Vagina (tissue), 2 donors: ENCODE measurements around the gene TRAF3IP1. TPM values are rescaled to one million over a fixed set of nuclear protein-coding genes. Genes with fewer than 3 reads are reported as not detected.

Source experiments
- DNase-seq, 2 donors: peaks; one replicate each; pipeline ENCODE4 v3.0.0-alpha.2; 2017; ENCODE audit errors: extremely low spot score in 2 of 2
- H3K27ac ChIP-seq: fragments of 200-600 bp; sonication (generic); one replicate; pipeline ENCODE4 v1.5.1; 2019
- H3K27me3 ChIP-seq: fragments of 200-600 bp; sonication (generic); one replicate; pipeline ENCODE4 v1.5.1; 2019
- H3K36me3 ChIP-seq, 2 donors: fragments of 200-600 bp; sonication (generic); one replicate each; pipeline ENCODE4 v1.5.1; 2017 to 2019
- H3K4me1 ChIP-seq: fragments of 200-600 bp; sonication (generic); one replicate; pipeline ENCODE4 v1.5.1; 2019
- H3K4me3 ChIP-seq, 2 donors: fragments of 200-600 bp; sonication (generic); 1 replicate in 1 of 2; 2 replicates in 1 of 2; pipeline ENCODE4 v1.5.1; 2016 to 2019
- H3K9me3 ChIP-seq: fragments of 200-600 bp; sonication (generic); one replicate; pipeline ENCODE4 v1.5.1; 2019
- POLR2A ChIP-seq, 2 donors: fragments of 450-650 bp; IDR thresholded peaks; one replicate each; pipeline ENCODE4 v1.6.1; 2017; ENCODE audit warnings: antibody characterized with exemption in 2 of 2, mild to moderate bottlenecking in 2 of 2, moderate library complexity in 2 of 2
- POLR2AphosphoS5 ChIP-seq, 2 donors: sonication (generic); formaldehyde crosslinking; IDR thresholded peaks; one replicate each; pipeline ENCODE4 v1.9.0; 2017; ENCODE audit warnings: antibody characterized with exemption in 2 of 2, mild to moderate bottlenecking in 2 of 2, low read depth in 1 of 2; ENCODE audit not compliant: insufficient read depth in 1 of 2
- intact Hi-C: fragments of 100-400 bp; cut with DNase I; formaldehyde crosslinking; loops from one replicate; pipeline ENCODE4 v1.15.1; 2023
- total RNA-seq: library from RNA; depleted of rRNA; stranded (reverse); fragments of >200 nt; gene quantifications from one replicate; pipeline ENCODE4 v1.2.3, GENCODE V29; 2016
- TF ChIP-seq, protein P1 (sequence below), 3 experiments: fragments of 450-650 bp in 2 of 3; fragments of 200-600 bp in 1 of 3; sonication (generic) in 1 of 3; IDR thresholded peaks; one replicate each; pipeline ENCODE4 v1.5.1; 2017 to 2019; ENCODE audit warnings: antibody characterized with exemption in 3 of 3, mild to moderate bottlenecking in 2 of 3, moderate library complexity in 2 of 3

The TRAF3IP1 gene
- total RNA-seq, 1 donor from 2014 or later = 10.3 TPM

DNA sequence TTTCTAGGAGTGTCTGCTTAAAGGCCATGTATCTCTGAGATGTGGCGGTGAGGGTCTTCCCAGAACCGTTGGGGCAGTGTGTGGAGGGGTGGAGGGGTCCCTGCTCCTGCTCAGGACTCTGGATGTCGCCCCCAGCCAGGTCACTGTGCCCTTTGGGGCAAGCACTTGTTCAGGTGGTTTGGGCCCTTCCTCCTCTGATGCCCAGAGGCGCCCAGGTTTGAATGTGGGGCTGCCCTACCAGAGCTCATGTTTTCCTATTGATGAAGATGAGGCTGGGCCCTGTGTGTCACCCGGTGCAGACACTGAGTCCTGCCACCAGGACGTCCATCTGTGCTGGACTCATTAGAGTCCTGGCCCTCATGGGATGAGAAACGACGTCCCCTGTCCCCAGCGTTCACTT lies 17.6 kb upstream of the TRAF3IP1 start:
- TF ChIP-seq, protein P1, sequence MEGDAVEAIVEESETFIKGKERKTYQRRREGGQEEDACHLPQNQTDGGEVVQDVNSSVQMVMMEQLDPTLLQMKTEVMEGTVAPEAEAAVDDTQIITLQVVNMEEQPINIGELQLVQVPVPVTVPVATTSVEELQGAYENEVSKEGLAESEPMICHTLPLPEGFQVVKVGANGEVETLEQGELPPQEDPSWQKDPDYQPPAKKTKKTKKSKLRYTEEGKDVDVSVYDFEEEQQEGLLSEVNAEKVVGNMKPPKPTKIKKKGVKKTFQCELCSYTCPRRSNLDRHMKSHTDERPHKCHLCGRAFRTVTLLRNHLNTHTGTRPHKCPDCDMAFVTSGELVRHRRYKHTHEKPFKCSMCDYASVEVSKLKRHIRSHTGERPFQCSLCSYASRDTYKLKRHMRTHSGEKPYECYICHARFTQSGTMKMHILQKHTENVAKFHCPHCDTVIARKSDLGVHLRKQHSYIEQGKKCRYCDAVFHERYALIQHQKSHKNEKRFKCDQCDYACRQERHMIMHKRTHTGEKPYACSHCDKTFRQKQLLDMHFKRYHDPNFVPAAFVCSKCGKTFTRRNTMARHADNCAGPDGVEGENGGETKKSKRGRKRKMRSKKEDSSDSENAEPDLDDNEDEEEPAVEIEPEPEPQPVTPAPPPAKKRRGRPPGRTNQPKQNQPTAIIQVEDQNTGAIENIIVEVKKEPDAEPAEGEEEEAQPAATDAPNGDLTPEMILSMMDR (IDR thresholded peaks at IDR 0.05) = no peak
- TF ChIP-seq POLR2AphosphoS5 (IDR thresholded peaks at IDR 0.05; ENCODE audit: insufficient read depth in 1 of 2, low read depth in 1 of 2) = no peak
- no peak for TF ChIP-seq POLR2A (IDR thresholded peaks at IDR 0.05)
- no peaks in the 10 kb centered on the region for H3K36me3 ChIP-seq
- no peak for DNase-seq
- peaks cover 13% of the 10 kb centered on the region for H3K4me1 ChIP-seq
- H3K4me3 ChIP-seq = no peak overlapping the region
- H3K9me3 ChIP-seq = no peaks in the 10 kb centered on the region
- no peaks in the 10 kb centered on the region for H3K27me3 ChIP-seq
- intact Hi-C loops = no loop called here
- no peak overlapping the region for H3K27ac ChIP-seq

DNA sequence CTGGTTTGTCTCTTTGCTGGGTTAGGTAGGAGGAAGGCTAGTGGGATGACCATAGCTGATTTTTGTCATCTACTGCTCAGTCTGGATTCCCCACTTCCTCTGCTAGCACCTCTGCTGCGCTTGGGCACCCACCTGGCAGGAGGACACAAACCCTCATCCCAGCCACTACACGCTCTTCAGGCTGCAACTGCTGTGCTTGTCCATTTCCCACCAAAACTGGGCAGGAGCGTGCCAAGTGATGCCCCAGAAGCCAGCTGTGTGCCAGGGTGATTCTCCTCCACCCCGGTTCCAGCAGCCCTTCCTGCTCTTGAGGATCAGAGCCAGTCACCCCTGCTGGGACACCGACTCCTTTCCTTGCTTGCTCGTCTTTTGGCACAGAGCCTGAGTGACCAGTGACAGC lies 16.2 kb upstream of the TRAF3IP1 start:
- no peak overlapping the region for H3K27ac ChIP-seq
- no peak for TF ChIP-seq POLR2A (IDR thresholded peaks at IDR 0.05)
- no peak for TF ChIP-seq POLR2AphosphoS5 (IDR thresholded peaks at IDR 0.05; ENCODE audit: insufficient read depth in 1 of 2, low read depth in 1 of 2)
- TF ChIP-seq, protein P1 (IDR thresholded peaks at IDR 0.05) = no peak
- no peaks in the 10 kb centered on the region for H3K27me3 ChIP-seq
- H3K4me3 ChIP-seq = no peak overlapping the region
- H3K36me3 ChIP-seq = no peaks in the 10 kb centered on the region
- no peak for DNase-seq
- peaks cover 13% of the 10 kb centered on the region for H3K4me1 ChIP-seq
- no peaks in the 10 kb centered on the region for H3K9me3 ChIP-seq
- intact Hi-C loops = no loop called here

DNA sequence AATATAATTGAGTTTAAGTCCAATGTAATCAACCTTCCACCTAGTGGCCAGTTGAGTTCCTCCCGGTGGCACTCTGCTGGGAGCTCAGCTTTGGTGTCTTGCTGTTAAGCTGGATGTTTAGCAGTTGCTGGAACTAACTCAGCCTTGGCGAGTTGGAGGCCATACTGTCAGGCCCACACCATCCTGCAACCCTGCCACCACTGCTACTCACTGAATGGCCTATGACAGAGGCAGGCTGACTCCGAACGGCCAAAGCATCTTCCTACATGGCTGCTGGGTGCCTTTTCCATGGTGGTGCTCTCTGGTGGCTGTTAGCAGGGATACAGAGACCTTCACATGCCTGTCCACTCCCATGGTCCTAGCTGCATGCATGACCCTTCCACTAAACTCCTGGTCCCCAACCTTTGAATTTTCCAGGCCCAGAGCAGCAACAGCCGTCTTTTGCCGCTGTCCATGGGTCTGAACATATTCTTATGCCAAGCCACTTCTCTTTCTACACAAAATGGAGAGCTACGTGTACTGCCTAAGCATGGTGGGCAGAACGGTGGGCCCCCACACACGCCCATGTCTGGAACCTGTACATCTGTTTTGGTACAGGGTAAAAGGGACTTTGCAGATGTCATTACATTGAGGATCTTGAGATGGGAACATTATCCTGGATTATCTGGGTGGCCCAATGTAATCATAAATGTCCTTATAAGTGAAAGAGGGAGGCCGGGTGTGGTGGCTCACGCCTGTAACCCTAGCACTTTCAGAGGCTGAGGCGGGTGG lies 15.0 kb upstream of the TRAF3IP1 start:
- Histone ChIP-seq H3K4me1 (peaks cover 4% of the 10 kb centered on the region), H3K27ac (no peak overlapping the region), H3K36me3 (no peaks in the 10 kb centered on the region), H3K4me3 (no peak overlapping the region), H3K27me3 (no peaks in the 10 kb centered on the region), H3K9me3 (no peaks in the 10 kb centered on the region)
- no peak for DNase-seq
- intact Hi-C loops = no loop called here
- TF ChIP-seq, protein P1 (IDR thresholded peaks at IDR 0.05) = no peak
- no peak for TF ChIP-seq POLR2A (IDR thresholded peaks at IDR 0.05)
- no peak for TF ChIP-seq POLR2AphosphoS5 (IDR thresholded peaks at IDR 0.05; ENCODE audit: insufficient read depth in 1 of 2, low read depth in 1 of 2)

DNA sequence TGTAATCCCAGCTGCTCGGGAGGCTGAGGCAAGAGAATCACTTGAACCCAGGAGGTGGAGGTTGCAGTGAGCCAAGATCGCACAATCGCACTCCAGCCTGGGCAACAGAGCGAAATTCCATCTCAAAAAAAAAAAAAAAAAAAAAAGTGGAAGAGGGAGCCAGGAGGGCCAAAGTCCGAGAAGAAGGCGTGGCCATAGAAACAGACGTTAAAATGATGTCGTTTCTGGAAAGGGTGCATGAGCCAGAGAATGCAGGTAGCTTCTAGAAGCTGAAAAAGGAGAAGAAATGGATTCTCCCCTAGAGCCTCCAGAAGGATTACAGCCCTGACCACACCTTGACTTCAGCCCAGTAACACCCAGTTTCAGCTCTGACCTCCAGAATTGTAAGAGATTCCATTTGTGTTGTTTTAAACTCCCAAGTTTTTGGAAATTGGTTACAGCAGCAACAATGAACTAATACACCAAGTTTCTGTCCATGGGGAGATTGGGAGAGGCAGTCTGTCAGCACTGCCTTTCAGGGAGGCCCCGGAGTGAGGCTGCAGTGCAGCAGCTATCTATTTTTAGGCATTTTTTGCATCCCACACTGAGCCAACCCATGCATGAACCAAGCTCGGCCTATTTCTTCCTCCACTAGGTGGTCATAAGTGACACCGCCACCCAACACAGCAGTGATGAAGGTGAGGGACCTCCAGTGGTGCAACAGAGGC lies 14.2 kb upstream of the TRAF3IP1 start:
- intact Hi-C loops = no loop called here
- no peaks in the 10 kb centered on the region for H3K27me3 ChIP-seq
- no peak for TF ChIP-seq POLR2AphosphoS5 (IDR thresholded peaks at IDR 0.05; ENCODE audit: insufficient read depth in 1 of 2, low read depth in 1 of 2)
- no peak for TF ChIP-seq POLR2A (IDR thresholded peaks at IDR 0.05)
- TF ChIP-seq, protein P1 (IDR thresholded peaks at IDR 0.05) = no peak
- H3K4me1 ChIP-seq = no peaks in the 10 kb centered on the region
- H3K27ac ChIP-seq = no peak overlapping the region
- H3K9me3 ChIP-seq = no peaks in the 10 kb centered on the region
- H3K36me3 ChIP-seq = no peaks in the 10 kb centered on the region
- H3K4me3 ChIP-seq = no peak overlapping the region
- no peak for DNase-seq

DNA sequence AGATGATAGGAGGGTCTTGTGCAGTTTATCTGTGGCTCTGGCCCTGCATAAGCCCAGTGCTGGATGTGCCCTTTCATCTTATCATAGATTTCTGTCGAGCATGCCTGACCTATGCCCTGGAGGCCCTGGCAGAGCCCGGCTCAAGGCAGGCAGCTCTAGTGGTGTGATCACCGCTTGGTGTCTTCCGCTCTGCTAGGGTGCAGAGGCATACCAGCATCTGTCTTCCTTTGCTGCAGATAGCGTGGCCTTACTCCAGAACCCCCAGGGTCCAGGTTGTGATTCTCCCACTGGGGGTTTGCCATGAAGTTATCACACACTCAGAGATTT lies 13.7 kb upstream of the TRAF3IP1 start:
- H3K4me3 ChIP-seq = no peak overlapping the region
- no peaks in the 10 kb centered on the region for H3K4me1 ChIP-seq
- H3K36me3 ChIP-seq = no peaks in the 10 kb centered on the region
- no peaks in the 10 kb centered on the region for H3K27me3 ChIP-seq
- TF ChIP-seq POLR2A (IDR thresholded peaks at IDR 0.05) = no peak
- no peak for TF ChIP-seq POLR2AphosphoS5 (IDR thresholded peaks at IDR 0.05; ENCODE audit: insufficient read depth in 1 of 2, low read depth in 1 of 2)
- TF ChIP-seq, protein P1 (IDR thresholded peaks at IDR 0.05) = no peak
- no peak for DNase-seq
- no peak overlapping the region for H3K27ac ChIP-seq
- intact Hi-C loops = no loop called here
- H3K9me3 ChIP-seq = no peaks in the 10 kb centered on the region
